AG20443 (cell line): ENCODE measurements around the gene F3.
A peak's percentile ranks its signal among the peaks of the same experiment; 100 is the strongest.
"Not testable (repeated sequence)": the region's sequence is repeated elsewhere in the genome, so short reads cannot be mapped to it uniquely, and the experiment has no call there.

Experiments
- DNase-seq: peaks from one replicate; pipeline ENCODE4 v3.0.0; 2012; ENCODE audit warnings: low spot score, mixed read lengths

The F3 gene

GRCh38 chr1:94541246-94542087 is at the start of gene F3:
TSS of gene F3 (minus strand) at chr1:94541759. CDS start at chr1:94541636, 123 bp downstream.
- DNase-seq: peak; percentile 94

- DNase-seq: no peak
Measured at GRCh38 chr1:94590203-94591137, 48.9 kb upstream of the F3 start.

GRCh38 chr1:94589728-94590127 is 48.2 kb upstream of the F3 start:
- no peak for DNase-seq

- no peak for DNase-seq
Measured at GRCh38 chr1:94582565-94582964, 41.0 kb upstream of the F3 start.

GRCh38 chr1:94580367-94581115 is 39.0 kb upstream of the F3 start:
- no peak for DNase-seq

GRCh38 chr1:94579876-94580294 is 38.3 kb upstream of the F3 start:
- peak; percentile 92 for DNase-seq

GRCh38 chr1:94578856-94579255 is 37.3 kb upstream of the F3 start:
- DNase-seq: no peak

- not testable (repeated sequence) for DNase-seq
Measured at GRCh38 chr1:94573917-94574316, 32.4 kb upstream of the F3 start.

- no peak for DNase-seq
Measured at GRCh38 chr1:94572780-94573179, 31.2 kb upstream of the F3 start.

GRCh38 chr1:94570965-94571364 is 29.4 kb upstream of the F3 start:
- not testable (repeated sequence) for DNase-seq

GRCh38 chr1:94568806-94569205 is 27.2 kb upstream of the F3 start:
- not testable (repeated sequence) for DNase-seq

- not testable (repeated sequence) for DNase-seq
Measured at GRCh38 chr1:94567975-94568607, 26.5 kb upstream of the F3 start.

GRCh38 chr1:94566436-94566835 is 24.9 kb upstream of the F3 start:
- not testable (repeated sequence) for DNase-seq

- no peak for DNase-seq
Measured at GRCh38 chr1:94565901-94566300, 24.3 kb upstream of the F3 start.

GRCh38 chr1:94562519-94563260 is 21.1 kb upstream of the F3 start:
- no peak for DNase-seq

GRCh38 chr1:94560333-94560732 is 18.8 kb upstream of the F3 start:
- DNase-seq: no peak

- DNase-seq: no peak
Measured at GRCh38 chr1:94559921-94560320, 18.4 kb upstream of the F3 start.

- DNase-seq: no peak
Measured at GRCh38 chr1:94555091-94555490, 13.5 kb upstream of the F3 start.

GRCh38 chr1:94554580-94554979 is 13.0 kb upstream of the F3 start:
- no peak for DNase-seq

- DNase-seq: no peak
Measured at GRCh38 chr1:94553931-94554330, 12.4 kb upstream of the F3 start.

GRCh38 chr1:94553323-94553730 is 11.8 kb upstream of the F3 start:
- DNase-seq: no peak
